ENCODE data around the gene NAA25. TPM values are rescaled to one million over a fixed set of nuclear protein-coding genes. Genes with fewer than 3 reads are reported as not detected.

Gene NAA25
- polyA plus RNA-seq, 1 of the 3 experiments (the other 2 are of a cell fraction): 4.4 TPM

GRCh38 chr12:112022241-112023016 lies 86.2 kb downstream of the NAA25 start:
- H3K27ac ChIP-seq (ENCODE audit: low read depth in 2 of 2, low read length in 1 of 2): no peak overlapping the region
- no peak overlapping the region for H3K4me3 ChIP-seq (ENCODE audit: low read depth in 2 of 2, low read length in 1 of 2)
- H3F3A ChIP-seq (replicated peaks; ENCODE audit: insufficient read depth): peaks cover 41% of the 10 kb centered on the region
- no peaks in the 10 kb centered on the region for H3K9me3 ChIP-seq
- H3K27me3 ChIP-seq (ENCODE audit: insufficient read depth): no peaks in the 10 kb centered on the region
- POLR2A ChIA-PET: interaction anchor here (1.2 kb wide), 1 partner anchor 8 kb away, joined by 3 read pairs; no protein-coding TSS in a partner anchor
- 90% methylated on average over 11 of the region's 11 CpGs for WGBS (ENCODE audit: low lambda C conversion rate)
- H3K79me2 ChIP-seq (ENCODE audit: insufficient read depth): peaks cover 49% of the 10 kb centered on the region
- no peaks in the 10 kb centered on the region for H3K9me2 ChIP-seq
- no peak for TF ChIP-seq NFIC (IDR thresholded peaks at IDR 0.05; ENCODE audit: borderline replicate concordance)
- TF ChIP-seq ELF1 (IDR thresholded peaks at IDR 0.05): no peak
- TF ChIP-seq PBX3 (IDR thresholded peaks at IDR 0.05): no peak
- no peak for TF ChIP-seq GABPA (IDR thresholded peaks at IDR 0.05; ENCODE audit: low read depth)
- TF ChIP-seq RXRA (IDR thresholded peaks at IDR 0.05; ENCODE audit: borderline replicate concordance, low read depth): no peak
- no peak for TF ChIP-seq NRF1 (IDR thresholded peaks at IDR 0.05; ENCODE audit: low read depth, low read length)
- H4K20me1 ChIP-seq (ENCODE audit: insufficient read depth): peaks cover 20% of the 10 kb centered on the region
- CTCF ChIA-PET: interaction anchor here (1.4 kb wide), 1 partner anchor 9 kb away, joined by 7 read pairs; the partner anchor contains the start of genes ERP29 and TMEM116
- no peak overlapping the region for H2AFZ ChIP-seq (ENCODE audit: low read depth)
- no peak overlapping the region for H3K4me2 ChIP-seq
- H3K9ac ChIP-seq: no peak overlapping the region
- peaks cover 3 to 14% of the 10 kb centered on the region in 2 experiments; a peak in 3 of 4 replicates for H3K4me1 ChIP-seq (ENCODE audit: control insufficient read depth in 1 of 2, insufficient read depth in 2 of 2, low read depth in 1 of 2, low read length in 1 of 2)
- peaks cover 54 to 57% of the 10 kb centered on the region in 2 experiments for H3K36me3 ChIP-seq (replicated peaks in 1 of 2; ENCODE audit: control insufficient read depth in 1 of 2, insufficient read depth in 2 of 2, low read length in 1 of 2)
- no peak for DNase-seq

DNA sequence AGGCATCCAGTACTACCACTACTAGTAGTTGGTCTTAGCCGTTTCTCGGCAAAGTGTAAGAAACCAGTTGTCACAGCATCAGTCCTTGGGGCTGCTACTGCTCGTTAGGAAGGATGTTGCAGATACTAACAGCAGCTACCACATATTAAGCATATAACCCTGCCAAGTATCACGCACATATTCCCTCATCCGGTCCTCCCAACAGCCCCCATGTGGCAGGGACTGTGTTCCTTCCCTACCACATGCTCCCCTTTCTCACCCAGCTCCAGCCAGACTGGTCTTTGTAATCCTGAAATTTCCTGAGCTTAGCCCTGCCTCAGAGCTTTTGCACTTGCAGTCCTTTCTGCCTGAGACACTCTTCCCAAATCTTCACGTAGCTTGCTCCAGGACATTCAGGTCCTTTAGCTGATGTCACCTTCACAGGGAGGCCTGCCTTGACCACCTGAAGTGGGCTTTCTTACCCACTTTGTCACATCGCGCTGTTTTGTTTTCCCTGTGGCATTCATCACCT lies 87.6 kb downstream of the NAA25 start:
- Histone ChIP-seq H3K9ac (no peak overlapping the region), H2AFZ (ENCODE audit: low read depth) (no peak overlapping the region), H3K4me3 (ENCODE audit: low read depth in 2 of 2, low read length in 1 of 2) (no peak overlapping the region), H3K9me3 (no peaks in the 10 kb centered on the region), H3K4me1 (ENCODE audit: control insufficient read depth in 1 of 2, insufficient read depth in 2 of 2, low read depth in 1 of 2, low read length in 1 of 2) (peaks cover 3 to 14% of the 10 kb centered on the region in 2 experiments; a peak in 3 of 4 replicates), H3K4me2 (no peak overlapping the region), H3K36me3 (replicated peaks in 1 of 2; ENCODE audit: control insufficient read depth in 1 of 2, insufficient read depth in 2 of 2, low read length in 1 of 2) (peaks cover 55 to 63% of the 10 kb centered on the region in 2 experiments), H3K27me3 (ENCODE audit: insufficient read depth) (no peaks in the 10 kb centered on the region), H3K27ac (ENCODE audit: low read depth in 2 of 2, low read length in 1 of 2) (no peak overlapping the region), H3K79me2 (ENCODE audit: insufficient read depth) (peaks cover 64% of the 10 kb centered on the region), H4K20me1 (ENCODE audit: insufficient read depth) (peaks cover 20% of the 10 kb centered on the region), H3K9me2 (no peaks in the 10 kb centered on the region), H3F3A (replicated peaks; ENCODE audit: insufficient read depth) (peaks cover 35% of the 10 kb centered on the region)
- 94% methylated on average over 8 of the region's 8 CpGs for WGBS (ENCODE audit: low lambda C conversion rate)
- no peak for DNase-seq
- ChIA-PET CTCF (no interaction called here), POLR2A (interaction anchor here (0.8 kb wide), 1 partner anchor 23 kb away, joined by 3 read pairs; no protein-coding TSS in a partner anchor)
- TF ChIP-seq REST (IDR thresholded peaks at IDR 0.05; ENCODE audit: low read depth, low read length): no peak
- no peak for TF ChIP-seq GATA2 (CRISPR knock-in tag; IDR thresholded peaks at IDR 0.05)
- TF ChIP-seq MXI1 (IDR thresholded peaks at IDR 0.05; ENCODE audit: low read depth, low read length): no peak
- TF ChIP-seq RFX5 (IDR thresholded peaks at IDR 0.05; ENCODE audit: low read length): no peak
- no peak for TF ChIP-seq JUND (IDR thresholded peaks at IDR 0.05)
- no peak for TF ChIP-seq FOXJ3 (CRISPR knock-in tag; IDR thresholded peaks at IDR 0.05)
- TF ChIP-seq CHD2 (IDR thresholded peaks at IDR 0.05; ENCODE audit: low read length, partially characterized antibody): no peak
- TF ChIP-seq, protein P1, sequence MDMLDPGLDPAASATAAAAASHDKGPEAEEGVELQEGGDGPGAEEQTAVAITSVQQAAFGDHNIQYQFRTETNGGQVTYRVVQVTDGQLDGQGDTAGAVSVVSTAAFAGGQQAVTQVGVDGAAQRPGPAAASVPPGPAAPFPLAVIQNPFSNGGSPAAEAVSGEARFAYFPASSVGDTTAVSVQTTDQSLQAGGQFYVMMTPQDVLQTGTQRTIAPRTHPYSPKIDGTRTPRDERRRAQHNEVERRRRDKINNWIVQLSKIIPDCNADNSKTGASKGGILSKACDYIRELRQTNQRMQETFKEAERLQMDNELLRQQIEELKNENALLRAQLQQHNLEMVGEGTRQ (IDR thresholded peaks at IDR 0.05; ENCODE audit: borderline replicate concordance, low read depth, low read length): no peak
- no peak for TF ChIP-seq RXRA (IDR thresholded peaks at IDR 0.05; ENCODE audit: borderline replicate concordance, low read depth)
- TF ChIP-seq GABPA (IDR thresholded peaks at IDR 0.05; ENCODE audit: low read depth): no peak
- TF ChIP-seq EP300 (IDR thresholded peaks at IDR 0.05; ENCODE audit: borderline replicate concordance in 1 of 2, low read depth in 1 of 2, low read length in 1 of 2): no peak
- TF ChIP-seq RCOR1 (IDR thresholded peaks at IDR 0.05; ENCODE audit: low read length): no peak
- TF ChIP-seq IRF3 (IDR thresholded peaks at IDR 0.05; ENCODE audit: low read depth, low read length): no peak
- no peak for TF ChIP-seq EZH2phosphoT487 (IDR thresholded peaks at IDR 0.05; ENCODE audit: borderline replicate concordance, low read depth)
- TF ChIP-seq FOXM1 (IDR thresholded peaks at IDR 0.05; ENCODE audit: low read depth): no peak
- no peak for TF ChIP-seq MAX (IDR thresholded peaks at IDR 0.05; ENCODE audit: low read depth)

Data from SK-N-SH (cell line).